Activated CD4-positive, CD25-positive, alpha-beta regulatory T cell treated with anti-CD3 and anti-CD28 coated beads, Interleukin-2, amount 50 U/mL, for 16 hours (primary cell): ENCODE results near the gene MCF2L.

Experiments
- DNase-seq: peaks from one replicate; pipeline ENCODE4 v3.0.0-alpha.2; 2020; ENCODE audit warnings: low read depth, low spot score

The MCF2L gene

GRCh38 chr13:113123226-113124201 lies 154.5 kb downstream of the MCF2L start:
- no peak for DNase-seq

GRCh38 chr13:113124211-113124970 lies 155.4 kb downstream of the MCF2L start:
- no peak for DNase-seq

- no peak for DNase-seq
Measured at GRCh38 chr13:113125506-113126264, 156.7 kb downstream of the MCF2L start.

- DNase-seq, result no peak
Measured at GRCh38 chr13:113126265-113127150, 157.5 kb downstream of the MCF2L start.

- no peak for DNase-seq
Measured at GRCh38 chr13:113129480-113129879, 160.5 kb downstream of the MCF2L start.

GRCh38 chr13:113129921-113130750 lies 161.1 kb downstream of the MCF2L start:
- no peak for DNase-seq

GRCh38 chr13:113135281-113135760 lies 166.3 kb downstream of the MCF2L start:
- no peak for DNase-seq

GRCh38 chr13:113137691-113138298 lies 168.8 kb downstream of the MCF2L start:
- DNase-seq, result no peak

- DNase-seq, result no peak
Measured at GRCh38 chr13:113138792-113139551, 170.0 kb downstream of the MCF2L start.

GRCh38 chr13:113139577-113139976 lies 170.6 kb downstream of the MCF2L start:
- DNase-seq, result no peak

- no peak for DNase-seq
Measured at GRCh38 chr13:113140677-113141600, 171.9 kb downstream of the MCF2L start.

- no peak for DNase-seq
Measured at GRCh38 chr13:113141601-113141970, 172.6 kb downstream of the MCF2L start.

- DNase-seq, result no peak
Measured at GRCh38 chr13:113142876-113143275, 173.9 kb downstream of the MCF2L start.

- no peak for DNase-seq
Measured at GRCh38 chr13:113143466-113144254, 174.6 kb downstream of the MCF2L start.

- DNase-seq, result no peak
Measured at GRCh38 chr13:113144255-113144629, 175.2 kb downstream of the MCF2L start.

GRCh38 chr13:113145496-113145895 lies 176.5 kb downstream of the MCF2L start:
- DNase-seq, result no peak
